HG03571 (cell line): ENCODE measurements around the gene ACOXL.
"Not testable (repeated sequence)": the region's sequence is repeated elsewhere in the genome, so short reads cannot be mapped to it uniquely, and the experiment has no call there.

Experiments used
- ATAC-seq: cut with Tn5 transposase; IDR thresholded peaks from one replicate; pipeline ENCODE4 v1.9.1; 2021; ENCODE audit not compliant: unreplicated experiment

The ACOXL gene

GRCh38 chr2:111050701-111051376 lies 318.5 kb downstream of the ACOXL start:
- ATAC-seq = no peak

GRCh38 chr2:111052621-111053020 lies 320.2 kb downstream of the ACOXL start:
- no peak for ATAC-seq

- ATAC-seq = no peak
These were observed 320.9 kb downstream of the ACOXL start for GRCh38 chr2:111053266-111053665.

- ATAC-seq = no peak
These were observed 321.6 kb downstream of the ACOXL start for GRCh38 chr2:111053825-111054515.

GRCh38 chr2:111054791-111055691 lies 322.7 kb downstream of the ACOXL start:
- ATAC-seq = peak; percentile 53

- no peak for ATAC-seq
These were observed 323.4 kb downstream of the ACOXL start for GRCh38 chr2:111055735-111056134.

GRCh38 chr2:111057045-111057444 lies 324.7 kb downstream of the ACOXL start:
- no peak for ATAC-seq

- ATAC-seq = peak; percentile 45
These were observed 325.3 kb downstream of the ACOXL start for GRCh38 chr2:111057721-111058120.

GRCh38 chr2:111058264-111058663 lies 325.9 kb downstream of the ACOXL start:
- ATAC-seq = no peak

- ATAC-seq = no peak
These were observed 328.8 kb downstream of the ACOXL start for GRCh38 chr2:111061191-111061590.

GRCh38 chr2:111062417-111062816 lies 330.0 kb downstream of the ACOXL start:
- no peak for ATAC-seq

GRCh38 chr2:111066062-111066593 lies 333.8 kb downstream of the ACOXL start:
- ATAC-seq = no peak

GRCh38 chr2:111068435-111069058 lies 336.2 kb downstream of the ACOXL start:
- ATAC-seq = no peak

- no peak for ATAC-seq
These were observed 337.3 kb downstream of the ACOXL start for GRCh38 chr2:111069722-111070121.

- ATAC-seq = no peak
These were observed 339.3 kb downstream of the ACOXL start for GRCh38 chr2:111071600-111072171.

- no peak for ATAC-seq
These were observed 340.0 kb downstream of the ACOXL start for GRCh38 chr2:111072220-111072871.

- ATAC-seq = not testable (repeated sequence)
These were observed 350.3 kb downstream of the ACOXL start for GRCh38 chr2:111082659-111083058.

GRCh38 chr2:111091811-111092211 lies 359.4 kb downstream of the ACOXL start:
- no peak for ATAC-seq

- no peak for ATAC-seq
These were observed 362.3 kb downstream of the ACOXL start for GRCh38 chr2:111094691-111095090.

GRCh38 chr2:111095434-111095833 lies 363.1 kb downstream of the ACOXL start:
- ATAC-seq = no peak
